ENCODE results near the gene MAB21L1. TPM values are rescaled to one million over a fixed set of nuclear protein-coding genes. Genes with fewer than 3 reads are reported as not detected.

MAB21L1 gene
- total RNA-seq, 1 experiment from 2014 or later: 1.1 TPM

DNA sequence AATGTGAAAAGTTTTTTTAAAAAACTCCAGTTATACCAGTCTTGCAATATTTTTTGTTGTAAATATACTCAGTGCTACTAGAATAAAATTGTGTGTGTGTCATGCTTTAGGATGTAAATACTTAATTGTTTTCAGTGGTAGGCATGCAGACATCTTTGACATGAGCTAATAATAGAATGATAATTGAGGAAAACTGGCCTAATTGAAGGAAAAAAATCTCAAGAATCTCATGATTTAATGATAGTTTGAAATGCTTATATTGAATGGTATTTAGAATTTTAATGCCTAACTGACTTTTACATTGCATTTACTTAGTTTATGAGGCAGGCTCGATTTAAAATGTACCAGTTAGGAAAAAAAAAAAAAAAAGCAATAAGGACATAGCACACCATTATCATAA lies 3.2 kb upstream of the MAB21L1 start:
- no peak for DNase-seq (ENCODE audit: low read depth)

DNA sequence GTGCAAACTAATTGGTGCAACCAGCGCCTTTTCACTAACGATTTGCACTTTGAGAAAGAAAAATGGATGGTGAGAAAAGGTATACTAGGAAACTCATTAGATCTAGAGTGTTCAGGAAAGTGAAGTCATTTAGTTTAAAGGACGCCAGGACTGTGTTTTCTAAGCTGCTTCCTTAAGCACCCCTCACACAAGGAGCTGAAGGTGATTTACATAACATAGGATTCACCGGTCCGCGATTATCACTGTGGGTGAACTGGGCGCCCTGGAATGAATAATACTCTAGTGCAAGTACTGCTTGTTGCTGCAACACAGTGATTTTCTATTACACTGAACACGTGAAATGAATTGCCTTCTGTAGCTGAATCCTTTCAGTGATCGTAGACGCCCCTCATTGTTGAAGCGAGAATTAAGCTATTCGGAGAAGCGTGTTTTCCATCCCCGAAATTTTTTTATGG lies 2.6 kb upstream of the MAB21L1 start:
- DNase-seq (ENCODE audit: low read depth): no peak

GRCh38 chr13:35478271-35479037 lies 2.0 kb upstream of the MAB21L1 start:
- DNase-seq (ENCODE audit: low read depth): no peak

GRCh38 chr13:35477386-35477946 lies 977 bp upstream of the MAB21L1 start:
- DNase-seq (ENCODE audit: low read depth): no peak

GRCh38 chr13:35475212-35475959 lies 1.1 kb downstream of the MAB21L1 start:
- DNase-seq (ENCODE audit: low read depth): peak; percentile 73

DNA sequence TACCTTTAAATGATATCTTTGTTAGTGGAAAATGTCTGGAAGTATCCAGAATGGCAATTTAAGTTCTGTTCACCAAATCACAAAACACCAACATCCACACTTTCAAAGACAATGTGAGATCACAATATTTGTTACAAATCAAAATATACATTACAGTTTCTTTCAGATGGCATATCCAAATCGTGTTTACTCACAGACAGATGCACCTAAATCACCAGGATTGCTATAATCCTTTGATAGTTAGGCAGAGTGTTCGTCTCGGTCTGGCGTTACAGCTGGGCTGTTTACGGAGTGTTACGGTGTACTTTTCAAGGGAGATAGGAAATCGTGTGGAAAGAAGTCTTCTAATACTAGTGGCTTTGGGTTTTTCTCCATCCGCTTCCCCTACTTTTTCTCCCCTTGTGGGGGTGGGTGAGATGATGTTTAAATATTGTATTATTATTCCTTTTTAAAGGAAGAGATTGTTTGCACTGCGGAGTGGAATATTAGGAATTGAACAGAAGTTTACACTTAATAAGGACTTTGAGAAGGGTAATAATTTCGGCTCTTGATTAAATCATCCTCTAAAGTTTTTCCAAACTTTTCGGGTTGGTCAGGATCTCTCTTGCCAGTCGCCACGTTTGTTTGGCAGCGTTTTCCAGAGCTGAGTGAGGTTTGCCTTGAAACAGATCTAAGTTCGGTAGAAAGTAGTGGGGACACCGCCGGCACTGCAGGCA lies 1.8 kb downstream of the MAB21L1 start:
- peak; percentile 26 for DNase-seq (ENCODE audit: low read depth)

DNA sequence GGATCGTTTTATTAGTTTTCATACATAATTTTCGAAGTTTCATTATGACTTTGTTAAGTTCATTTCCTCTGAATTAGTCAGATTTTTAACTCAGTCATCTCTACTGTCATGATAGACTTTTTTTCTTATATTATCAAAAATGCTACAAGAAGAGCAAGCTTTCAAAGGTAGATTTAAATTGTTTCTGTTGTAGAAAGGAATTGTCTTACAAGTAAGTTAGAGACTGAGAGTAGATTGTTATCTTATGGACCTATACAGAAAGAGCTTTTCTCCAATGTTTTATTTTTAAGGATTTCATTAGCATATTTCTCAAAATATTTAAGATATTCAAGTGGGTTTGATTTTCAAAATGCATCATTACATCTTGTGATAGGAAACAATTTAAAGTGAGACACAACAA lies 2.7 kb downstream of the MAB21L1 start:
- no peak for DNase-seq (ENCODE audit: low read depth)

GRCh38 chr13:35473206-35473775 lies 3.2 kb downstream of the MAB21L1 start:
- DNase-seq (ENCODE audit: low read depth): no peak

DNA sequence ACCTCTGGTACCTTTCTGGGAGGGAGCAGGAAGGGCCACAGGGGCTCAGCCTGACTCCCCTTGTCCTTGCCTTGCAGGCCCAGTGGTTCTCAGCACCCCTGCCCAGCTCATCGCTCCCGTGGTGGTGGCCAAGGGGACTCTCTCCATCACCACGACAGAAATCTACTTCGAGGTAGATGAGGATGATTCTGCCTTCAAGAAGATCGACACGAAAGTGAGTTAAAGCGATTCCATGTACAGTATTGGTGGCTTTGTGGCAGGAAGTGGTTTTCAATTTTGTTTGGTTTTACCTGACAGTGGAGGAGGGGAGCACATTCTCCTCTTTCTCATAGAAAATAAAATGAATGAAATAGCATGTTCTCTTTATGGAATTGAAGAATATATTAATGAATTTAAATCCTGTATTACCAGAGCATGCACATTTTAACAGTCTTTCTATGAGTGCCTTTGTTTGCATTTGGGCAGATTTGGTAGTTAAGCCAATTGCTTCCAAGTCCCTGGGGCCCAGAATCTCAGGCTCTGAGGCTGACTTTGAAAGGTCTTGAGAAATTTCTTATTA lies 4.1 kb downstream of the MAB21L1 start:
- DNase-seq (ENCODE audit: low read depth): no peak

- no peak for DNase-seq (ENCODE audit: low read depth)
Measured at GRCh38 chr13:35471706-35472322, 4.7 kb downstream of the MAB21L1 start.

- DNase-seq (ENCODE audit: low read depth): peak; percentile 13
Measured at GRCh38 chr13:35470671-35471661, 5.5 kb downstream of the MAB21L1 start.

DNA sequence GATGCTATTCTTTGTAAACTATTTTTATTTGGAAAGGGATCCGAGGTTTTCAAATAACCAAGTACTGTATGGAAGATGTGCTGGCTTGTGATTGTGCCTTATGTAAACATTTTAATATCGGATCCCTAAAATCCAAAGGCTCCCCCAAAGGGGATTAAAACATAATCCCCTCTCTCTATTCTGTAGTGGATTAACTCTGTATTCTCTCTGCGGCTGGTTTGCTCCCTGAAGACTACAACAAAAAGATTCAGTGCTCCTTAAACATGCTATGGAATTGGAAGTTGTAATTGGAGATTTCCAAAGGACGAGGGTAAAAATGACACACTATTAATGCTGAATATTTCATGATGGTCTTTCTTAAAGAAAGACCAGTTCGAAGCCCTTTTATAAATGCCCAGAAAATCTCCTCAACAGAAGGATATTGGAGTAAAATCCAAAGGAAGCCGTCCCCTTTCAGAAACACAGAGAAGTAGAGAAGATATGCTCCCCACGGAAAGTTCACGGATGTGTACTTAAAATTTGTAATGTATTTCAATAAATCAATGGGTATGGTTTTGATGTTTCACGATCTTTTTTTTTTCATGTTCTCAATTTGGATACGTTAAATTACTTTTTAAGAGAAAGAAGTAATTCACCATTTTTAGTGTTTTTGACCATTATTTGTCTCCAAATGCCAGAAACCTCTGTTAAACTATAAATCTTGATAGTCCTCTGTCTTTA lies 6.5 kb downstream of the MAB21L1 start:
- no peak for DNase-seq (ENCODE audit: low read depth)

GRCh38 chr13:35468195-35468594 lies 8.3 kb downstream of the MAB21L1 start:
- DNase-seq (ENCODE audit: low read depth): no peak

DNA sequence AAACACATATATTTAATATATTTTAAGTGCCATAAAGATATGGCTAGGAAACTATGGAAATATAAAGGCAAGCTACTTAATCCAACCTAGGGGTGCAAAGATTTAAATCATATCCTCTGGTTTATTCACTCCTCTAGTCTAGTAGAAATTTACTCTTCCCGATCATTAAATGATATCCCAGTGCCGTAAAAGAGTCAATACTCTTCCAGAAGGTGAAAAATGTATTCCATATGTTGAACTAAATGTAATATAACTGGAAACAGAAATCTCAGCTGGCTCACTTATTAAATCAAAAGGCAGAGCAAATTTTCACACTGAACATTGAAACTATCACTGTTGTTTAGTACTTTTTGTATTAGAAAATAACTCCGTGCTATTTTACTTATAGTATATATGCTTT lies 11.1 kb downstream of the MAB21L1 start:
- no peak for DNase-seq (ENCODE audit: low read depth)

DNA sequence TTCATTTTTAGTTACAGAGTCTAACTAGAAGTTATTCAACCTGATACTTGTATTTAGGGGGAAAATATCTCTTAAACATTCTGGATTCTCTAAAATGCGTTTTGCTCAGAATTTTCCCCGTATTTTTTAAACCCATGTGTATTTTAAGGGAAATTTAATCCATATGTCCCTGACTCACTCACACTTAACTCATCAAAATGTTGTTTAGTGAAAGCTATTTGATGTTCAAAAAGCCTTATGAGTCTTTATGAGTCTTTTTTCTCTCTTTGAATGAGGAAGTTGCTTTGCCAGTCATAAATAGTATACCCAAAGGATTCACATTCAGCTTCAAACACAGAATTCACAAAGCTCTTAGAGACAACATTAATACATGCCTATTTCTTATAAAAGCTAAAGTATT lies 16.4 kb downstream of the MAB21L1 start:
- DNase-seq (ENCODE audit: low read depth): no peak

- no peak for DNase-seq (ENCODE audit: low read depth)
Measured at GRCh38 chr13:35457258-35457657, 19.2 kb downstream of the MAB21L1 start.

DNA sequence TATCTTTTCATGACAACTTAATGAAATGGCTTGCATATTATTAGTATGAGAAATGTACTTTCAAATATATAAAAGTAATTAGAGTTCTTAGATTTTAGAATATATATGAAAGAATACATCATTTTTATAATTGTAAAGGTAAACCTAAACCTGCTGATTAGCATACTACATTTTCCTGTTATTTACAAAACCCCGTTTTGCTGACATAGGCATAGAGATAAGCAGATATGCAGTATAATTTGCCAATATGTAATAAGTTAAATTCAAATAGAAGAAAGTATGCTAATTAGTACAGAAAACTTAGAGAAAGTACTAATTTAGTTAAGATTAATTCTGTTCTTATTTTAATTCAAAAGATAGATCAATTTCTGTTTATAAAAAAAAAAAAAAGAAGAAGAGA lies 21.5 kb downstream of the MAB21L1 start:
- no peak for DNase-seq (ENCODE audit: low read depth)

DNA sequence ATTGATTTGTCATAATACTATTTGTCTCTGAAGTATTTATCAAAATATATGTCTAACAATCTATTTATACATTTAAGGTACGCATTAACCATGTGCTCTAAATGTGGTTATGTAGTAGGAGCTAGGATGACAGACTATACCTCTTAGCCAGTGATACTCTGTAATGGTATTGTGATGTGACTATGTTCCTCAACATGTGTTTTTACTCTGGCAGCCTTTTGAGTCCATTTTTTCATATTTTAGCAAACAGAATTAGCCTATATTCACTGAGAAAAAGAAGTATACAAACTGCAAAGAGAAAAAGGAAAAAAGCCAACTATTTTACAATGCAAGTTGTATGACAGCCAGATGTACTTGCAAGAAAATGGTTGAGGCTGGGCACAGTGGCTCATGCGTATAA lies 26.7 kb downstream of the MAB21L1 start:
- DNase-seq (ENCODE audit: low read depth): no peak

DNA sequence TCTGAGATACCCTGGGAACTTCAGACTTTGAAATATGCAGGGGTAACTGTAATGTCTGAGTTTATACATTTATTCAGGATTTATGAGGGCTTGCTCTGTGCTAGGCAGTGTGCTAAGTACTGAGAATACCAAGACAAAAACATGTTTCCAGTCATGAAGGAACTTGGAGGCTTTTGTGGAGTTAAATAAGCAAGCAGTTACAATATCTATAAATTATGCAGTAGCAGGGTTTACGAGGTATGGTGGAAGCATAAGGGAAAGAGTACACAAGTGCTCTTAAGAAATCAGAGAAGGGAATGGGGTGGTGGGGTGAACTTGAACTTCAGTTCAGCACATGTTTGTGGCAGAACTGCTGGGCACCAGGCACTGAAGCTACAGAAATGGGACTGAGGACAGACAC lies 28.0 kb downstream of the MAB21L1 start:
- DNase-seq (ENCODE audit: low read depth): no peak
